ENCODE data around the gene LRP11. TPM values are rescaled to one million over a fixed set of nuclear protein-coding genes. Genes with fewer than 3 reads are reported as not detected.

LRP11 gene
- total and polyA plus RNA-seq, 12 donors = 2.6 to 65.1 (median 42.4) TPM

DNA sequence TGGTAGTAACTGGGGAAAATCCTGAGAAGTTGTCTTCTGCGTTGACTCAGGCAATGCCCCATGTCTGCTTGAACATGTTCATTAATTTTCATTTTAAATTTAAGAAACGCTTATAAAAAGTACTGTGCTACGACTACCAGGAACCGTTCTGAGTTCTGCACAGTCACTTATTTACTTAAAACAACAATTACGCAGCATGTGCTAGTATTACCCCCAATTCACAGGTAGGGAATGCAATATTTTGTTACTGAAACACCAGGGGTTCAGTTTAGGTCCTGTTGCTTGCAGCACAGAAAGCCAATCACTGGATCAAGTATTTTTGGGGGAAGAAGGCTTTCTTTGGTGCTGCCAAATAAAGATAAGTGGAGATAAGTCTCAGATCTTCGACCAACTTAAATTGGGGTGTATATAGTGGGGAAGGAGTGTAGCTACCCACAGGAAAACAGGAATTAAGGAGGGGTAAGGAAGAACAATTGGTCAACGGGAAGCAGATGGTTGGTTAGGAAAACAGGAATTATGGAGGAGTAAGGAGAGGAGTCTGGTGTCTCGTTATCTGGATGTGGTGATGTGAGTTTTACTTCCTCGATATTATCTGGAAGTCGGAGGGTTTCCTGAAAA, 5.2 kb upstream of the LRP11 start:
- Histone ChIP-seq H3K9me3 (replicated peaks in 1 of 3) (no peaks in the 10 kb centered on the region), H3K27ac (no peak overlapping the region), H3K36me3 (replicated peaks in 1 of 2) (no peaks in the 10 kb centered on the region), H3K4me1 (replicated peaks in 1 of 2) (peaks cover 0 to 4% of the 10 kb centered on the region in 2 donors), H3K4me3 (no peak overlapping the region), H3K27me3 (no peaks in the 10 kb centered on the region)
- intact Hi-C loops (cut with DNase I) = loop anchor here (10.0 kb wide), 1 partner anchor 55 kb away; the partner anchor contains the start of gene RAET1G (in 2 of the 2)
- no peak for TF ChIP-seq POLR2A (IDR thresholded peaks at IDR 0.05)
- TF ChIP-seq, protein P1, sequence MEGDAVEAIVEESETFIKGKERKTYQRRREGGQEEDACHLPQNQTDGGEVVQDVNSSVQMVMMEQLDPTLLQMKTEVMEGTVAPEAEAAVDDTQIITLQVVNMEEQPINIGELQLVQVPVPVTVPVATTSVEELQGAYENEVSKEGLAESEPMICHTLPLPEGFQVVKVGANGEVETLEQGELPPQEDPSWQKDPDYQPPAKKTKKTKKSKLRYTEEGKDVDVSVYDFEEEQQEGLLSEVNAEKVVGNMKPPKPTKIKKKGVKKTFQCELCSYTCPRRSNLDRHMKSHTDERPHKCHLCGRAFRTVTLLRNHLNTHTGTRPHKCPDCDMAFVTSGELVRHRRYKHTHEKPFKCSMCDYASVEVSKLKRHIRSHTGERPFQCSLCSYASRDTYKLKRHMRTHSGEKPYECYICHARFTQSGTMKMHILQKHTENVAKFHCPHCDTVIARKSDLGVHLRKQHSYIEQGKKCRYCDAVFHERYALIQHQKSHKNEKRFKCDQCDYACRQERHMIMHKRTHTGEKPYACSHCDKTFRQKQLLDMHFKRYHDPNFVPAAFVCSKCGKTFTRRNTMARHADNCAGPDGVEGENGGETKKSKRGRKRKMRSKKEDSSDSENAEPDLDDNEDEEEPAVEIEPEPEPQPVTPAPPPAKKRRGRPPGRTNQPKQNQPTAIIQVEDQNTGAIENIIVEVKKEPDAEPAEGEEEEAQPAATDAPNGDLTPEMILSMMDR (IDR thresholded peaks at IDR 0.05) = no peak
- no peak for DNase-seq
- WGBS, 4 donors = 74 to 80% (median 79%) methylated on average over 10 of the region's 10 CpGs

DNA sequence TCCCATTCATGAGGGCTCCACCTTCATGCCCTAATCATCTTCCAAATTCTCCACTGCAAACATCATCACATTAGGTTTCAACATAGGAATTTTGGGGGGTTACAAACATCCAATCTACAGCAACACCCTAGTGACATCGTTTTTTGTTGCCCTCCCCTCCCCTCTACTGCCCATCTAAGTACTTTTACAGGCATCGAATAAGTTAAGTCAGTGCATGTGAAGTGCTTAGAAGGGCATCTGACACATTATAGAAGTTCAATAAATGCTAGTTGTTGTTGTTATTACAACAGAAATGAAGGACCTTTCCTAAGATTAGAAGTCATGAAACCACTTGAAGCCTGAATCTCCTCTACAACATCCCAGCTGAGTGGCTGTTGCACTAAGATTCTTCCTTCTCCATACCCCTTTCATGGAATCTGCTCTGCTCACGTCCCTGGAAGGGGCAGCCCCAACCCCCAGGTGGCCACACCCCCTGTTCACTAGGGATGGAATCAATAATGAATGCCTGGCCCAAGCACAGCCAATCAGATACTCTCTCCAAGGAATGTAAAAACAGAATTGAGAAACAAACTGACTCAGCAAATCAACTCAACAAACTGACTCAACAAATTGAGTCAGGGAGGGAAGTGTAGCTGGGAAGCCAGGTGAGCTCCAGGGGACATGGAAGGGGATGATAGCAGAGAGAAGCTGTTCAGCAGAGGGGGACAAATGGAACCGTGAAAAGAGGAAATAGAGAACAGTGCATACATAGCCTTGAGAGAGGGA, 3.9 kb upstream of the LRP11 start:
- Histone ChIP-seq H3K4me3 (no peak overlapping the region), H3K9me3 (replicated peaks in 1 of 3) (no peaks in the 10 kb centered on the region), H3K36me3 (replicated peaks in 1 of 2) (no peaks in the 10 kb centered on the region), H3K4me1 (replicated peaks in 1 of 2) (peaks cover 0 to 6% of the 10 kb centered on the region in 2 donors), H3K27me3 (no peaks in the 10 kb centered on the region), H3K27ac (no peak overlapping the region)
- intact Hi-C loops (cut with DNase I) = loop anchor here (10.0 kb wide), 1 partner anchor 57 kb away; the partner anchor contains the start of gene RAET1G (in 2 of the 2)
- 66 to 74% (median 71%) methylated on average over 4 of the region's 4 CpGs for WGBS, 4 donors
- no peak for TF ChIP-seq POLR2A (IDR thresholded peaks at IDR 0.05)
- TF ChIP-seq, protein P1 (IDR thresholded peaks at IDR 0.05) = no peak
- DNase-seq = no peak

DNA sequence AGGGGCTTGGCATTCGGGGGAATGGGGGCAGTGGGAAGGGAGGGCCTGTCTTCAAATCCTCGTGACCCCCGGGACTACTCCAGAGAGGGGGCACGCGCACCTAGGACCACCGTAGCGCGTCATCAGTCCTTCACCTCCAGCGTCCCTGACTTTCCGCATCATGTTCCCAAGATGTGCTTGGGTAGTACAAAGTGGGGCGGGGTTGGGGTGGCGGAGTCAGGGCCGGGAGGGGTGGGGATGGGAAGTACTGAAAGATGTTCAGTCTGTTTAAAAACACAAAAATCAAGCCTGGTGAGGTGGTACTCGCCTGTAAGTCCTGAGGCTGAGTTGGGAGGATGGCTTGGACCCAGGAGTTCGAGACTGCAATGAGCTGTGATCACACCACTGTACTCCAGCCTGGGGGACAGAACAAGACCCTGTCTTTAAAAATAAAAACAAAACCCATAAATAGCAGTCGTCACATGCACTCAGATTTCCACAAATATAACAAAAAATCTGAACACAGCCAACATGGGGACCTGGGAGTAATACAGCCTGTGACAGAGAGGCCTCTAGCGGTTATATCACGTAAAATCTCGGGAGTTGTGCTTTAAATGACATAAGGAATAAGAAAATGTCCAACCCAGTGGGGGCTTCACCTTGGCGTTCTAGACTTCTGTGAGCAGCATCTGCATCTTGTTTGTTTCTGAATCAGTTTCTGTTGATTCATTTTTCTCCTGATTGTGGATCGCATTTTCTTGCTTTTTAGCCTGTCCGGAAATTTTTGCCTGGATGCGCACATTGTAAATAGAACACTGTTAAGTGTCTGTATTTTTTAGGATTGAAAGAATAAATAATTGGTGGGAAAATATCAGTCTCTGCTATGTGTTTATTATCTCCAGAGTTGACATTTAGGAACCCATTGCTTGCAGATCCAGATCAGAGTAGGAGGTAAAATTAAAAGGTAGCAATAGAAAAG, 698 bp upstream of the LRP11 start:
- 11 to 20% (median 15%) methylated on average over 13 to 23 of the region's 23 CpGs for WGBS, 4 donors
- Histone ChIP-seq H3K27ac (peak overlapping the region; percentile 87 to 98 (median 91)), H3K4me1 (replicated peaks in 1 of 2) (peaks cover 3 to 25% of the 10 kb centered on the region in 2 donors), H3K36me3 (replicated peaks in 1 of 2) (no peaks in the 10 kb centered on the region), H3K9me3 (replicated peaks in 1 of 3) (no peaks in the 10 kb centered on the region), H3K4me3 (peak overlapping the region in 2 of 4 donors; percentile 51 to 85), H3K27me3 (no peaks in the 10 kb centered on the region)
- DNase-seq = peak; percentile 49 to 78 (median 54)
- intact Hi-C loops (cut with DNase I) = loop anchor here (10.0 kb wide), 1 partner anchor 60 kb away; the partner anchor contains the start of gene RAET1G (in 2 of the 2)
- TF ChIP-seq, protein P1 (IDR thresholded peaks at IDR 0.05) = peak; percentile 60 to 82 (median 68)
- TF ChIP-seq POLR2A (IDR thresholded peaks at IDR 0.05) = no peak

Data from adrenal gland (tissue), 12 donors.